Stimulated activated naive CD4-positive, alpha-beta T cell (primary cell): ENCODE data around the gene TP63.

ENCODE experiments used
- DNase-seq, 6 experiments: peaks; one replicate each; lab custom pipeline; 2025; lab: John Stamatoyannopoulos, UW

Gene TP63

DNA sequence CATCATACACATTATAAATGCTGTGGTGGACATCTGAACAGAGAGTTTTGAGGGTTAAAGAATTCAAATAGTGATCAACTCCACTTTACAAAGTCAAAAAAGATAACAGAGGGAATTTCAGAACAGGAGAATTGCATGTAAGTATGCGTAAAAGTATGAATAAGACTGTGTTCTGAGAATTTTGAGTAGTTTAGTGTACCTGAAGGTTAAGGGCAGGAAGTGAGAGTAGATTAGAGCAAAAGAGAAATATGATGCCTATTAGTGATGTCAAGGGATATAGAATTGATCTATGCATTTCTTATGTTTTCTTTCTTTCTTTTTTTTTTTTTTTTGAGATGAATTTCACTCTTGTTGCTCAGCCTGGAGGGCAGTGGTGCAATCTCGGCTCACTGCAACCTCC is 53.1 kb downstream of the TP63 start:
- no peak for DNase-seq

DNA sequence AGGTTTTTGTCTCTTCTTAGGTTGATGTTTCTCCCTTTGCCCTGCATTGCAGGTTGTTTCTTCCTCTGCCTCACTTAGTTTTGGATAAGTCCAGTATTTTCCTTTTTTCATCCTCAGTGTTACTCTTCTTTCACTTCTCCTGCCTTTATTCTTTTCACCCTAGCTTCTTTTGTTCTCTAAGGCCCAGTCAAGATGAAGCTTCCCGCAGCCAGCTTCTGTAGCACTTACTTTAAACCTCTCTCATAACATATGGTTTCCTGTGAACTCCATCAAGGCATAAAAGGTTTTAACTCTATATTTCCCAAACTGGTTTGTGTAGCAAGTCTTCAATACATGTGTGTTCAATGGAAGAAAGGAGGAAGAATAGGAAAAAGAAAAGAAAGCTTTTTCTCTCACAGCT is 54.1 kb downstream of the TP63 start:
- DNase-seq, result no peak

DNA sequence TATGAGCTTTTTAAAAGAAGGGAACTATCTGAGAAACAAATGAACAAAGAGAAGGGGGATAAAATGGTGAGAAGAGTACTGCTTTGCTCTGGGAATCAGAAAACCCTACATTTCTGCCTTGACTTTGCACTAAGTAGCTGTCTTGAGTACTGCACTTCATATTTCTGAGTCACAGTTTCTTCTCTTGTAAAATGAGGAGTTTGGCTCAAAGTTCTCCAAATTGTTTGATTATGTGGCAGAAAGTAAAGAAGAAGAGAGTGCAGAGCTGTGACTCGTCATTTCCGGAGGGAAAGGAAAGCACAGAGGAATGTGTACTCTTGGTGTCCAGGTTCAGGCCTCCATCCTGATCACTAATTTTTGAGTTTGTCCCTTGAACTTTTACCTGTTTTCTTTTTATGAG is 54.7 kb downstream of the TP63 start:
- DNase-seq, result peak in 1 of 6 experiments; percentile 1

DNA sequence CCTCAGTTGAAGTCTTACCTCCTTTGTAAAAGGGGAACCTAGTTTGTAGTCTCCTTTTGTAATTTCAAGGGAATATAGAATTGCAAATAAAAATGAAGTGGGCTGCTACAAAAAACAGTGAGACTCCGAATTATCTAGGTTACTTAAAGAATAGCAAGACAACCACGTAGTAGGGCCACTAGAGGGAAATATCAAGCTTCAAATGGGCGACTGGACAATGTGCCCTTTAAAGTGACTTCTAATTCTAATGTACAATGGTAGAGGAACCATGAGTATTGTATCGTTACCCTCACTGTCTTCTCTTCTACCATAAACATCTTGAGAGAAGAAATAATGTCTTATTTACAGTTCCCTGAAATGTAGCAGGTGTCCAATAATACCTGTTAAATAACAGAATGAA is 56.3 kb downstream of the TP63 start:
- no peak for DNase-seq

DNA sequence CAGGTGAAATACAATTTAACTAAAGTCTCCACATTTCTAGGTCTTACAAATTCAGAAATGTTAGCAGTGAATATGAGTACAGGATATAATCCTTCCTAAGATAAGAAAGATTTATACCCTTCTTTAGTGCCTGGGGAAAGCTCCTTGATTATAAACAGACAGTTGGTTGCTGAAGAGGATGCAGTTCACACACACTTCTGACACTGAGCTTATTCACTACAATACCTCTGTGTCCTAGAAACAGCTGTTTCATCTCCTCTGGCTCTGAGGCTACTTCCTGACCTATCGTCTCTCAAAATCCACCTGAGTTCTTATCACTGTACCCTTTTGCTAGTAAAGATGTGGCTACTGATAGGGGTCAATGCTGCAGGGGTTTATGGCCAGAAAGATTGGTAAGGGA is 57.1 kb downstream of the TP63 start:
- DNase-seq, result no peak

DNA sequence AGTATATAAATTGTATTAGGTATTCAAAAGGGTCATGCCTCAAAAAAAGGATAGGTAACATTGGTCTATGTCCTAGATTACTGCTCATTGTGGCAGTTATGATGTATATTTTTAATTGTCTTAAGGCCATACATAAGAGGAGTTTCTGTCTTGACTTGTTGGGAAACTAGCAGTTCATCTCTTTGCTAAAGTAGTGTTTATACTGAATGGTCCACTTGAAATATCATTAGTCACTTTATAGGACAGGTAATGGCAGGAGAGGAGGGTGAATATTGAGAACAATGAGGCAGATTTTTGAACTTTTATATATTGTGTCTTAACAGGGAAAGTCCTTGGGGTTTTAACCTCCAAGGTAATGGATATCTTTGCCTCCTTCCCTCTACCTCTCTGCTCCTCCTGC is 58.4 kb downstream of the TP63 start:
- no peak for DNase-seq

DNA sequence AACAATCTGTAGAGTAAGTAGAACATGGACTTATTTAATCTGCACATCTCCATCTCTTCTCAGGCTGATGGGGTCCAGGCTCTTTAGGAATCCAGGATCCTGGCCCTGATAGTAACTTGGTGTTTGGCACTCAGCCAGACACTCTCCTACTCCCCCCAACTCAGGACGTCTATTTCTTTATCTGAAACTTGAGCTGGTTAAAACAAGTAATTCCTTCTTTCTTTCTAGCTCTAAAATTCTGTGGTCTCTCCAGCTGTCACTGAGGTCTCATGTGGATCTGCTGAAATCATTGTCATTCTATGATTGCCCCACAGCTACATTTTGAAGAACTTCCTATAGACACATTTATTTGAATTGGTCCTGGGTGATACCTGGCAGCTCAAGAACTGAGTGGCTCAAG is 59.0 kb downstream of the TP63 start:
- DNase-seq, result no peak

DNA sequence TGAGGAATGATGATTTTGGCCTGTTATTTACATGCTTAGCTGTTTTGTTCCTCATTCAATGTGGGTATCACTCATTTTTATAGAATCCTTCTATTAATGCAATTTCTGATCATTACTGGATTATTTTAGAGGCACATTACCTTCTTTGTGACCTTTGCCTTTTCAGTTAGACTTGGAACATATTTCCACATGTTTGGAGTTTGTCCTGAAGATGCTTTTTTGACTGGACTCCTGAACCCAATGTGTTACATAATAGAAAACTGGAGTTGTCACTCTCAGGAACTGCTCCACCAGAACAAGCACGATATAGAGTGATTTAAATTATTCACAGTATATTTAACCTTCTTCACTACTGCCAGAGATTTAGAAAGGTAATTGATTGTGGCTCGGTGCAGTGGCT is 59.5 kb downstream of the TP63 start:
- DNase-seq, result no peak

DNA sequence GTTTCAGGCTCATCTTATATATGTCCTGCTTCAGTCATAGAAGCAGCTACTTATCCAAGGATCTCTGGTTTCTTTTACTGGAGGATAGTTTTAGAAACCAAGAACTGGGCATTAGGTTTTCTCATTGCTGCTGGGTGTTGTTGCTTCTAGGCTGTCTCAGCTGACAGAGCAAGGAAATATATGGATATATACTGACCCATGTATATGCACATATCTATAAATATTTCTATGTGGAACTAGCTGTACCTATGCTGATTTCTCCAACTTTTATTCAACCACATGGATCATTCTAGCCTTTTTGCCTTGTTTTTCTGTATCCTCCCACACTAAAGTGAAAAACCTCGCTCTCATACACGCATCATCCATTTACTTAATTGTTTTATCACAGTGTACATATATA is 64.2 kb downstream of the TP63 start:
- no peak for DNase-seq

DNA sequence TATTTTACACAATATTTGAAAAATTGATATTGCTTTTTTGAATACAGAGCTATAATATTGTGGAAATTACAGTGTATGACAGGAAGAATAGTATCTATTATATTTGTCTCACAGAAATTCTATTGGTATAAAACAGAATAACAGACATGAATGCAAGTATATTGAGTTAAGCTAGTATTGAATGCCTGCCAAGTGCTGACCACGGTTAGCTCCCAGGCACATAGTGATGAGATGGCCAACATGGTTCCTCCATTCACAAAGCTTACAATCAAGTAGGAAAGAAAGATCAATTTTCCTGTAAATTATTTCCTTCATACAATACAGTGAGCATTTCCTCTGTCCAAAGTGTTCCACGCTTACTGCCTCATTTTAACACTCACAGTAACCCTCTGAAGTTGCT is 67.6 kb downstream of the TP63 start:
- no peak for DNase-seq

DNA sequence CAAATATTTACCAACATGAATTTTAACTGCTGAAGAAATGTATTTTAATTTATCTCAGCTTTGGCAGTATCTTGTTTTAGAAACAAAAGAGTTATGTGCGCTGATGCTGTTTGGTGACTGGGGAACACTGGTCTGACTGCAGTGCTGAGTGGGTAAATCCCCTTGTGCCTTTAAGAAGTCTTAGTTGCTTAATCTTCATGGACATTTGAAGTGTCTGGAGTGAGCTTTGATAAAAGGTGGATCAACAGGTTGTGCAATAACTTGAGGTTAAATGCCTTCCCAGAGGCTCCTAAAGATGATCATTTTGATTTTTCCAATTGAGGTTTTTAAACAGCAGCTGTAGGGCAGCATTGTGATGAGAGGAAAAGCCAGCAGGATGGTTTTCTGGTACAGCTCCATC is 68.7 kb downstream of the TP63 start:
- DNase-seq, result no peak

DNA sequence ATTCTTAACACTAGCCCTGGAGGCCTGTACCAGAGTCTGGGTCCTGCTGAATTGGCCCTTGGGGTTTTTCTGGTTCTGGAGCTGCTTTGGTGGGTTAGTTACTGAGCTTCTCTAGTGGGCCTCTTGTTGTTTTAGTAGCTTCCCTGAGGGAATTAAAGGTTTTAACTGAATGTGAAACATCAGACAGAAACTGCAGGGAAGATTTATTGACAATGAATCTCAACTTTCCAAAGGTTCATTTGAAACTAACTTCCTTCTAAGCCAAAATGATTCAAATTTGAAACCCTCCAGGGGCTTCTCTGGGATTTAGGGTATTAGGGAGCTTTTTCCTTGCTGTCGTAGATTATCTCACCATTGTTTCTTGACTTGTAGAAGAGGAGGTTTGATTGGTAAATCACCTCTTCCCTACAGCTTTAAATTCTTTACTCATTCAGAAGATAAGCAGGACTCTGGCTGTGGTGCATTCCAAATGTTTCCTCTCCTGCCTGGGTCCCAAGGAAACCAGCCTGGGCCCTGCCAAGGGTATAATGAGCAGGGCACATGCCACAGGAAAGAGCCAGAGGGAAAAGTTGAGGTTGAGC is 71.0 kb downstream of the TP63 start:
- DNase-seq, result no peak

DNA sequence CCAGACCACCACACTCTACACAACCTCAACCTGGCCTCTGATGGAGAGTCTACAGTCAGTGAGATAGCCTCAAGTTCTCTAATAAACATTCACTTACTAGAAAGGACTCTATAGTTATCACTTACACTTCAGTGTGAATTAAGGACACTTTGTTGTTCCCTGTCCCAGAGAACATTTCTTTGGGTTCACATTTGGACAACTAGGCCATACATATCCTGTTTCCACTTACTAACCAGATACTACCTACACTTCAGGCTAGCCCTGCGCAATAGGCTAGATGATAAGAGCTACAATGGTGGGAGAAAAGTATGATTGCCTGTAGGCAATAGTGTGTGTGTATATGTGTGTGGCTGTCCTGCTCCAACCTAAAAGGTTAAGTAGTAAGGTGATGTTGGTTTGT is 72.7 kb downstream of the TP63 start:
- no peak for DNase-seq

DNA sequence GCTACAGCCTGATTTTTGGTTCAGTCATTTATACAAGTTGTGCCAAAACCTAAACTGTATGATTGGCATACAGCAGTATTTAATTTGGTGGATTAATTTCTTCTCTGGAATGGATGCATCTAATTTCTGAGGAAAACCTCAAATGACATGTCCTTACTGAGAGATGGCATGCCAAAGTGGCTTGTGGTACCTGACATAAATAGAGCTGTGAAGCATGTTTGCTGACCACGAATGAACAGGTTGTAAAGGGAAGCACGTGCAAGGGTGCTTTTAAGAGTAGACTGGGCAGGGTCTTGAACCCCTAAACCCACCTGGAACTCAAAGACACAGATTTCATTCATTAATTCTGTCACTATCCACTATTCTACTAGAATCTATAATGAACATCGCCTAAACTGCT is 77.2 kb downstream of the TP63 start:
- no peak for DNase-seq

DNA sequence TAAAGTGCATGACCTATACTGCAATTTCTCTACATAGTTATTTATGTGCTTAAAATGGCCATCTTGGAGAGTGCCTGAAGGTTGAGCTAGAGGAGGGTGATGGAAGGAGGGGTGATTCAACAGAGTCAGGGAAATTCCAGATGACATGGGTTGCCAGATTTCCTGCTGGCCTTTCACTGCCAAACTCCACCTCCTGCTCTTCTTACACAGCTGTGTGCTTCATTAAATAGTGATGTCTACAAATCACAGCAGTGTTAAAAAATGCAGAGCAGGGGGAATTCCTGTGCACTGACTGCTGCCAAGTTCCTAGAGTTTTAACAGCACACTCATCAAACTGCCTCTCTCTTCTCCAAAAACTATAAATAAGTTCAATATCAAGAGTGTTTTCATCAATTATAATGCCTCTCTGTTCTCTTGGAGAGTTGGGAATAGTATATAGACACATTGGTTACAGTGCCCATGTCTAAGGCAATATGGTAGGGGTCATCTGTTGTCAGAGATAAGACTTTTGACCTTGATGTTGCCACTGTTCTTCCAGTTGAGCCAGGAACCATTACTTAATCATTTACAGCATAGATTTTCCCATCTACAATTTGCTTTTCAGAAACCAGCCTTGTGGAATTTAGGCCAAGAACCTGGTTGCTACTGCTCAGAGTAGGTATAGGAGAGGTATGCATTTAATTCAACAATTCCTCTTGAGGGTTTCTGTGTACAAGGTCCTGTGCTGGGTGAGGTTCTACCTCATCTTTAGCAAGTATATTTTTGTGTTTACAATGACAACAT is 79.6 kb downstream of the TP63 start:
- DNase-seq, result no peak

DNA sequence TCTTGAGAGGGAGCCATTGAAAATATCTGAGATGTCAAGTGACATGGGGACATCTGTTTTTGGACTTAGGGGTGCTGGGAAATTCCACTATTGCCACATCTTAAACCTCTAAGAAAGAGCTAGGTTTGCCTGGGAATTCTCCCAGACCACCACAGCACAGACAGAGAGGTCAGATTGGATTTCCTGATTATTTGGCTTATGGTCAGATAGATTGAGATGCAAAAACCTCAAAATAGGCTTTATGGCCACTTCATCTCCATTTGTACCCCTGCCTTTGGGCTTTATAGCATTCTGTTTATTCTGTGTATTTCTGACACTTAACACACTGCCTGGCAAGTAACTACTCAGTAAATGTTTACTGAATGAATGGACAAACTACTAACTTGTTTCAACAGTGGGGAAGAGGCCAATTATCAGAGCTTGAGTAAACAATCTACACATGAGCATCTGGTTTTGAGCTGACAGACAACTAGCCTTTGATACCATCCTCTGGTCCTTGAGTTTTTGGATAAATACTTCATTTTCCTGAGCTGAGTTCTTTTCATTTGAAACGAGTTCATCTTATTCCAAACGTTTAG is 81.8 kb downstream of the TP63 start:
- no peak for DNase-seq

DNA sequence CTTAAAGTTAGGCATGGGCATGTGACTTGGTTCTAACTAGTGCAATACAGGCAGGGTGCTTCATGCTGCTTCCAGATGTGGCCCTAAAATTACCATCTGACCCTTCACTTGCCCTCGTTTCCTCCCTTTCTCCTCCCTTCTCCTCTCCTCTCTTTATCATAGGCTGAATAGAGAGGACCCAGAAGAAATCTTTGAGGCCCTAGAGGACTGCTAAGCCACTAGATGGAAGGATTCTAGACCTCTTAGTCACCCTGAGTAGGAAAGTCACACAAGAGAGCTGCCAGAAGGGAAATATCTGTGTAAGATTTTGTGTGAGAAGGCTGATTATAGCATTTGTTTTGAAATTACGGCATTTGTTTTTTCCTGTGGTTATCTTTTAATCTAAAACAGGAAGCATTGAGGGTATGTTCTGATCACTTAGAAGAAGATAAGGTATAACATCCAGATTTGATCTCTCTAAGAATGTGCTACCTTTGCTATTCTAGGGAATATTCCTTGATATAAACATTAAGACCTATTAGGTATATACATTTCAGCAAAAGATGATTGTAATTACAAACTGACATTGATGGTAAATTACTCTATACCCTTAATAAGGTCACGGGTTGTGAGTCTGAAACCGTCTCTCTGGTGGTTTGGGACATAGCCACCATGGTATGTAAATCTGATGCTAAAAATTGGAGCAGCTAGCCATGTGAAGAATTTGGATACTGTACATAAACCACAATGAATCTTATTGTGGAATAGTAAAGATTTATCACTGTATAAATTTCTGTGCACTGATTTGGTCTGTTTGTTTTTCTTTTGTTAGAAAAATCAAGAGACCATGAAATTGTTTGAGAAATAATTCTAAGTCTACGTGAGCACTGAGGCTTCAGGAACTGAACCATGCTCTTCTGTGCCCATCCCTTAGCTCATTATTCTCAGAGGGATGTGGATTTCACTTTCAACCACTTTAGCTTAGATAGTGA is 84.1 kb downstream of the TP63 start:
- DNase-seq, result no peak

DNA sequence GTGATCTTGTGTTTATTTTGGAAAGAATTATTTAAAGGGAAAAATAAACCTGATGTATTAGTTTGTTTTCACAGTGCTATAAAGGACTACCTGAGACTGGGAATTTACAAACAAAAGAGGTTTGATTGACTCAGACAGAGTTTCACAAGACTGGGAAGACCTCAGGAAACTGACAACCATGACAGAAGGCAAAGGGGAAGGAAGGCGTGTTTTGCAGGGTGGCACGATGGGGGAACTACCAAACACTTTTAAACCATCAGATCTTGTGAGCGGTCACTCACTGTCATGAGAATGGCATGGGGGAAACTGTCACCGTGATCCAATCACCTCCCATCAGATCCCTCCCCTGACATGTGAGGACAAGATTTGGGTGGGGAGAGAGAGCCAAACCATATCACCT is 87.0 kb downstream of the TP63 start:
- no peak for DNase-seq

DNA sequence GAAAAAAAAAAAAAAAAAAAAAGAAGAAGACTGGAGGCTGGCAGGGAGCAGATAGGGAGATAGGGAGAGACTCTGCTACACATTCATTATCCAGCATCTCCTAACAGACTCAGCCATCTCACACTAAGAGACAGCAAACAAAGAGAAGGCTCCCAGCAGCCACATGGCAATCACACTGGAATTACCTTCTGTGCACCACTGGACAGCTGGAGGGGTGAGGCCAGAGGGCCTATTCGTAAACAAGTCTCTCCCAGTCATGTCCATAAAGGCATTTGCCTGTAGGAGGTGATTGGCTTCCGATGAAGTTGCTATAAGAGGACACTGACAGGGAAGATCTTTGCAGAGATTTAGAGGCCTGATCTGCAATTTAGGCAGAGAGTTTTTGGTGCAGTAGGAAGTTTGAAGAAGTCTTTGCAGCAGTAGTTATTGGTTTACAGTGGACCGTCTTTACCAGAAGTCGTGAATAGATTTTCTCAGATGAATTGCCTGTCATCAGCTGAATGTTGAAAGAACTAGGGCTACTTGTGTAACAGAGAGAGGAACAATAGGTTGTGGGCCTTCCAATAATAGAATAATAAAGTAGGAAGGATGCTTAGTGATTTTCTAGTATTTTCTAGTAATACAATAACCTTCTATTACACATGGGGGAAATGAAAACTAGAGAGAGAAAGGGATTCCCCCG is 89.7 kb downstream of the TP63 start:
- DNase-seq, result no peak

DNA sequence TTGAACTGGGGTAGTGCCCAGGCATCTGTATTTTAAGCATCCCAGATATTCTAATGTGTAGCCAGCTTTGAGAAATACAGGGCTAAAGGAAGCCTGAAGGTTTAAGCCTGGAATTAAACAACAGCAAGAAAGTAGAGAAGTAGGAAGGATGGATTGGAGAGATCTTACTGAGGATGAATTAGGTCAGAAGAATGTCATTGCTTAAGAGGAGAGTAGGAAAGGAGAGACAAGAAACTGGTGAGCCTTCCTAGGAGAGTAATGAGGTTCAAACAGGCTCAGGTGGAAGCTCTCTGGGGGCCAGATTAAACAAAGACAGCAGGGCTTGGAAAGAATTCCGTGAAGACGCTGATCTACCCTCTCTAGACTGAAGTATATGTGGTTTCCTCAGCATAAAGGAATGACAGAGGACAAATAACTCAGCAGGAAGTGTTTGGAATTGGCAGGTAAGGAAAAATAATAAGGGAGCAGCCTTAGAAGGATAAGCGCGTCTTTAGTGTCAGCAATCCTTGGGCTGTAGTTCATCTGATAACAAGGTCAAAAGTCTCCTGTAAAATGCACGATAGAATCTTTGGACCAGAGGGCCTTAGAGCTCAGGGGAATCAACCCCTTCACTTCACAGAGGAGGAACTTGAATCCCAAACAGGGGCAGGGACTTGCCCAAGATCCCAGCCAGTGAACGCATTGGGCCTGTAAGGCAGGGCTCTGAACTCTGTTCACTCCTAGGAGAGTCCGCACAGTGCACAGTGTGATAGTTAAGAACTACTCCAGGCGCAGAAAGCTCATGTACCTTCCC is 90.9 kb downstream of the TP63 start:
- no peak for DNase-seq

DNA sequence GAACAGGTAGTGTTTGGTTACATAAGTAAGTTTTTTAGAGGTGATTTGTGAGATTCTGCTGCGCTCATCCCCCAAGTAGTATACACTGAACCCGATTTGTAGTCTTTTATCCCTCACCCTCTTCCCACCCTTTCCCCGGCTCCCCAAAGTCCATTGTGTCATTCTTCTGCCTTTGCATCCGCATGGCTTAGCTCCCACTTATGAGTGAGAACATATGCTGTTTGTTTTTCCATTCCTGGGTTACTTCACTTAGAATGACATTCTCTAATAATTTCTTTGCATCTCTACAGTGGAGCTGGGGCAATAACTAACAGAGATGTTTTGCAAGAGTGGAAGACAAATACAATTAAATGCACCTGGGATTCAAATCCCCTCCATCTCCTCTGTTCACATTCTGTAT is 93.2 kb downstream of the TP63 start:
- no peak for DNase-seq
